GM18873 (cell line): ENCODE results near the gene RNF31.
A peak's percentile ranks its signal among the peaks of the same experiment; 100 is the strongest.
"Not testable (repeated sequence)": the region's sequence is repeated elsewhere in the genome, so short reads cannot be mapped to it uniquely, and the experiment has no call there.

Experiments used
- ATAC-seq: cut with Tn5 transposase; IDR thresholded peaks from one replicate; pipeline ENCODE4 v1.9.1; 2021; ENCODE audit warnings: mild to moderate bottlenecking, moderate library complexity, moderate number of reproducible peaks; ENCODE audit not compliant: unreplicated experiment, low FRiP score

The RNF31 gene

GRCh38 chr14:24195186-24196070 lies 48.1 kb downstream of the RNF31 start, which contains the start of gene TM9SF1:
Gene TM9SF1 (minus strand): TSS chr14:24195441. CDS start chr14:24195019, 422 bp downstream.
- ATAC-seq = peak; percentile 86

- ATAC-seq = no peak
These were observed 49.1 kb downstream of the RNF31 start for GRCh38 chr14:24196071-24197055.

GRCh38 chr14:24197056-24197450 lies 49.8 kb downstream of the RNF31 start:
- no peak for ATAC-seq

- ATAC-seq = no peak
These were observed 51.7 kb downstream of the RNF31 start for GRCh38 chr14:24198814-24199524.

GRCh38 chr14:24202538-24202937 lies 55.2 kb downstream of the RNF31 start:
- not testable (repeated sequence) for ATAC-seq

GRCh38 chr14:24203249-24203886 lies 56.1 kb downstream of the RNF31 start:
- ATAC-seq = not testable (repeated sequence)

- ATAC-seq = no peak
These were observed 57.2 kb downstream of the RNF31 start for GRCh38 chr14:24204163-24205146.

GRCh38 chr14:24206260-24207103 lies 59.2 kb downstream of the RNF31 start:
- no peak for ATAC-seq

- ATAC-seq = no peak
These were observed 59.8 kb downstream of the RNF31 start for GRCh38 chr14:24207104-24207551.

- no peak for ATAC-seq
These were observed 60.3 kb downstream of the RNF31 start for GRCh38 chr14:24207625-24208024.
